Esophagus squamous epithelium (tissue), 5 donors: Measurements from ENCODE around the gene STARD7. TPM values are rescaled to one million over a fixed set of nuclear protein-coding genes. Genes with fewer than 3 reads are reported as not detected.

Experiments
- DNase-seq: peaks from one replicate; lab custom pipeline; 2025; lab: John Stamatoyannopoulos, UW
- H3K27ac ChIP-seq, 4 donors: fragments of 200-600 bp; sonication (generic); one replicate each; pipeline ENCODE4 v1.5.1; 2016 to 2019; ENCODE audit warnings: mild to moderate bottlenecking in 1 of 4
- H3K27me3 ChIP-seq, 4 donors: fragments of 200-600 bp; sonication (generic); 1 replicate in 3 of 4; 2 replicates in 1 of 4; pipeline versions ENCODE4 v1.5.1 to v1.6.0; 2017 to 2021; ENCODE audit warnings: antibody characterized with exemption in 1 of 4
- H3K36me3 ChIP-seq, 3 donors: fragments of 200-600 bp; sonication (generic); one replicate each; pipeline ENCODE4 v1.5.1; 2016 to 2019
- H3K4me1 ChIP-seq, 3 donors: fragments of 200-600 bp; sonication (generic); one replicate each; pipeline ENCODE4 v1.5.1; 2017 to 2019
- H3K4me3 ChIP-seq, 4 donors: fragments of 200-600 bp; sonication (generic); 1 replicate in 3 of 4; 2 replicates in 1 of 4; pipeline ENCODE4 v1.5.1; 2016 to 2019; ENCODE audit warnings: mild to moderate bottlenecking in 2 of 4, moderate library complexity in 1 of 4
- H3K9me3 ChIP-seq, 3 donors: fragments of 200-600 bp; sonication (generic); one replicate each; pipeline ENCODE4 v1.5.1; 2016 to 2019
- POLR2A ChIP-seq, 4 donors: fragments of 450-650 bp; IDR thresholded peaks; one replicate each; pipeline ENCODE4 v1.6.1; 2017; ENCODE audit warnings: antibody characterized with exemption in 4 of 4, mild to moderate bottlenecking in 4 of 4, moderate library complexity in 3 of 4
- WGBS, 2 donors: methylation state at CpG; one replicate each; pipeline ENCODE4 v1.1.5; 2018; 5-methylcytosine and 5-hydroxymethylcytosine counted together
- intact Hi-C: fragments of 100-400 bp; cut with DNase I; formaldehyde crosslinking; loops from one replicate; pipeline ENCODE4 v1.15.0; 2022
- total RNA-seq, 4 donors: library from RNA; depleted of rRNA; stranded (reverse); fragments of >200 nt; gene quantifications; one replicate each; pipeline ENCODE4 v1.1.0, GENCODE V29; 2016
- TF ChIP-seq, protein P1 (sequence below), 6 experiments: fragments of 450-650 bp in 4 of 6; fragments of 200-600 bp in 2 of 6; sonication (generic) in 2 of 6; IDR thresholded peaks; one replicate each; pipeline ENCODE4 v1.5.1; 2016 to 2019; ENCODE audit warnings: antibody characterized with exemption in 6 of 6, mild to moderate bottlenecking in 4 of 6, moderate library complexity in 4 of 6
- donor health status: DM: yes; HTN: yes; CAD: no.

STARD7 gene
- total RNA-seq, 4 donors from 2014 or later = 84.2 to 137 (median 111) TPM

DNA sequence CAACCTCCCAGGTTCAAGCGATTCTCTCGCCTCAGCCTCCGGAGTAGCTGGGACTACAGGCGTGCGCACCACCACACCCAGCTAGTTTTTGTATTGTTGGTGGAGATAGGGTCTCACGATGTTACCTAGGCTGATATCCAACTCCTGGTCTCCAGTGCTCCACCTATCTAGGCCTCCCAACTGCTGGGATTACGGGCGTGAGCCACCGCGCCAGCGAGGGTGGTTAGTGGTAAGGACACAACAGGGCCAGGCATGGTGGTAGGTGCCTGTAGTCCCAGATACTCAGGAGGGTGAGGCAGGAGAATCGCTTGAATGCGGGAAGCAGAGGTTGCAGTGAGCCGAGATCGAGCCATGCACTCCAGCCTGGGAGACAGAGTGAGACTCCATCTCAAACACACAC lies 36.8 kb downstream of the STARD7 start:
- TF ChIP-seq, protein P1, sequence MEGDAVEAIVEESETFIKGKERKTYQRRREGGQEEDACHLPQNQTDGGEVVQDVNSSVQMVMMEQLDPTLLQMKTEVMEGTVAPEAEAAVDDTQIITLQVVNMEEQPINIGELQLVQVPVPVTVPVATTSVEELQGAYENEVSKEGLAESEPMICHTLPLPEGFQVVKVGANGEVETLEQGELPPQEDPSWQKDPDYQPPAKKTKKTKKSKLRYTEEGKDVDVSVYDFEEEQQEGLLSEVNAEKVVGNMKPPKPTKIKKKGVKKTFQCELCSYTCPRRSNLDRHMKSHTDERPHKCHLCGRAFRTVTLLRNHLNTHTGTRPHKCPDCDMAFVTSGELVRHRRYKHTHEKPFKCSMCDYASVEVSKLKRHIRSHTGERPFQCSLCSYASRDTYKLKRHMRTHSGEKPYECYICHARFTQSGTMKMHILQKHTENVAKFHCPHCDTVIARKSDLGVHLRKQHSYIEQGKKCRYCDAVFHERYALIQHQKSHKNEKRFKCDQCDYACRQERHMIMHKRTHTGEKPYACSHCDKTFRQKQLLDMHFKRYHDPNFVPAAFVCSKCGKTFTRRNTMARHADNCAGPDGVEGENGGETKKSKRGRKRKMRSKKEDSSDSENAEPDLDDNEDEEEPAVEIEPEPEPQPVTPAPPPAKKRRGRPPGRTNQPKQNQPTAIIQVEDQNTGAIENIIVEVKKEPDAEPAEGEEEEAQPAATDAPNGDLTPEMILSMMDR (IDR thresholded peaks at IDR 0.05) = no peak
- no peak for TF ChIP-seq POLR2A (IDR thresholded peaks at IDR 0.05)
- H3K9me3 ChIP-seq = peaks cover 0 to 5% (median 0%) of the 10 kb centered on the region in 3 donors
- WGBS, 2 donors = 60 to 94% methylated on average over 2 to 4 of the region's 15 CpGs
- no peaks in the 10 kb centered on the region for H3K27me3 ChIP-seq
- no peak for DNase-seq
- H3K4me3 ChIP-seq = no peak overlapping the region
- no peaks in the 10 kb centered on the region for H3K36me3 ChIP-seq
- no peaks in the 10 kb centered on the region for H3K4me1 ChIP-seq
- intact Hi-C loops = no loop called here
- no peak overlapping the region for H3K27ac ChIP-seq

DNA sequence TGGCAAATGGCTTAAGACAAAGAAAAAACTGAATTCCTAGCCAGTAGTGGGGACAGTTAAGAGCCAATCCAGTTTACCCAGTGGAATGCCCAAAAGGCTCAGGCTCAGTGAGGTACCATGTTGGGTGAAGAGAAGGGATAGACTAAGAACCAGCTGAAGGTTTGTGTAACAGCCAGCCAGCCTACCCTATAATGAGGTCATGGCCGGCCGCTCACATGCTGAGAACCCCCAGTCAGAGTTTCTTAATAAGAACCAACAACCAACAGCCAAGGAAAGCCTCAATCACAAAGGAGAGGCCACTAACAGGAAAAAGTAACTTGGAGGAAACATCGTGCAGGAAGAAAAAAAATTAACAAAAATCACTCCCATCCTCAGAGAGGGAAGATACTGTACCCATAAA lies 38.0 kb downstream of the STARD7 start:
- TF ChIP-seq POLR2A (IDR thresholded peaks at IDR 0.05) = no peak
- TF ChIP-seq, protein P1 (IDR thresholded peaks at IDR 0.05) = no peak
- Histone ChIP-seq H3K9me3 (peaks cover 0 to 5% (median 0%) of the 10 kb centered on the region in 3 donors), H3K27ac (no peak overlapping the region), H3K4me3 (no peak overlapping the region), H3K4me1 (no peaks in the 10 kb centered on the region), H3K36me3 (no peaks in the 10 kb centered on the region), H3K27me3 (no peaks in the 10 kb centered on the region)
- intact Hi-C loops = no loop called here
- no peak for DNase-seq
- 95 to 100% methylated on average over 3 of the region's 3 CpGs for WGBS, 2 donors

DNA sequence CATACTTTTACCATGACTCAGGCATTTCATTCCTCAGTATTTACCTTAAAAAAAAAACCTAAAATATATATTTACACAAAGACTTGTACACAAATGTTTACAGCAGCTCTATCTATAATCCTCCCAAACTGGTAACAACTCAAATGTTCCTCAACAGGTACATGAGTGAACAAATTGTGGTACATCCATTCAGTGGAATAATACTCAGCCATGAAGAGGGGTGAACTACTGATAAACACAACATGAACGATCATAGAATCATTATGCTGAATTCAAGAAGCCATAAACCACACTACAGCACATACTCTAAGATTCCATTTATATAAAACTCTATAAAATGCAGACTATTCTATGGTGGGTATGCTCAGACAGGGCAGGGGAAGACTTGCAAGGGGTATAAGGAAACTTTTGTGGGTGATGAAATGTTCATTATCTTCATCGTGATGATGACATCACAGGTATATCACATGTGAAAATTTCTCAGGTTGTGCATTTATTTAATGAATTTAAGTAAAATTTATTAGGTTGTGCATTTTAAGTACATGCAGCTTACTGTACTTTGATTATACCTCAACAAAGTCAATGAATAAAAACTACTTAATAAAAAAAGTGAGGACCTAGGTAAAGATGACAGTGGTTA lies 38.6 kb downstream of the STARD7 start:
- H3K27me3 ChIP-seq = no peaks in the 10 kb centered on the region
- H3K4me1 ChIP-seq = no peaks in the 10 kb centered on the region
- intact Hi-C loops = no loop called here
- no peak overlapping the region for H3K4me3 ChIP-seq
- TF ChIP-seq, protein P1 (IDR thresholded peaks at IDR 0.05) = no peak
- TF ChIP-seq POLR2A (IDR thresholded peaks at IDR 0.05) = no peak
- DNase-seq = no peak
- H3K27ac ChIP-seq = no peak overlapping the region
- WGBS, 2 donors = 73 to 84% methylated on average over 2 of the region's 2 CpGs
- no peaks in the 10 kb centered on the region for H3K36me3 ChIP-seq
- peaks cover 0 to 5% (median 0%) of the 10 kb centered on the region in 3 donors for H3K9me3 ChIP-seq

DNA sequence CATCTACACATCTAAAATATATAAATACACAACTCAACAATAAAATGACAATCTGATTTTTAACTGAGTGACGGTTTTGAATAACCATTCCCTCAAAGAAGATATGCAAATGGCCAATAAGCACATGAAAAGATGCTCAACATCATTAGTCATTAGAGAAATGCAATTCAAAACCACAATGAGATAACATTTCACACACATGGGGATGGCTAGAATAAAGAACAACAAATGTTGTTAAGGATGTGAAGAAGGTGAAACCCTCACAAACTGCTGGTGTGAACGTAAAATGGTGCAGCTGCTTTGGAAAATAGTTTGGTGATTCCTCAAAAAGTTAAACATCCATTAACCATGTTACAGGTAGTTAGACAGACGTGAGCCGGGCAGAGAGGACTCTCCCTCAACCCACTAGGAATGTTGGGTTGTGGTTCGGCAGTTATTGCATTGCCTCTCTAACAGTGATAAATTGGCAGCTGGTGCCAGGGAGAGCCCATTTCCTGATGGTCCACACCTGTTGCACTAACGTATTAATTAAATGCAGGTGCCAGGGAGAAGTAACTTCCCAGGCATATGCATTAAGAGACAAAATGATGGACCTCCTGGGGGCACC lies 41.1 kb downstream of the STARD7 start:
- TF ChIP-seq, protein P1 (IDR thresholded peaks at IDR 0.05) = no peak
- TF ChIP-seq POLR2A (IDR thresholded peaks at IDR 0.05) = no peak
- no peak for DNase-seq
- Histone ChIP-seq H3K27ac (no peak overlapping the region), H3K4me1 (no peaks in the 10 kb centered on the region), H3K27me3 (no peaks in the 10 kb centered on the region), H3K4me3 (no peak overlapping the region), H3K9me3 (peaks cover 0 to 5% (median 0%) of the 10 kb centered on the region in 3 donors), H3K36me3 (no peaks in the 10 kb centered on the region)
- WGBS, 2 donors = 62 to 63% methylated on average over 6 of the region's 6 CpGs
- intact Hi-C loops = no loop called here

DNA sequence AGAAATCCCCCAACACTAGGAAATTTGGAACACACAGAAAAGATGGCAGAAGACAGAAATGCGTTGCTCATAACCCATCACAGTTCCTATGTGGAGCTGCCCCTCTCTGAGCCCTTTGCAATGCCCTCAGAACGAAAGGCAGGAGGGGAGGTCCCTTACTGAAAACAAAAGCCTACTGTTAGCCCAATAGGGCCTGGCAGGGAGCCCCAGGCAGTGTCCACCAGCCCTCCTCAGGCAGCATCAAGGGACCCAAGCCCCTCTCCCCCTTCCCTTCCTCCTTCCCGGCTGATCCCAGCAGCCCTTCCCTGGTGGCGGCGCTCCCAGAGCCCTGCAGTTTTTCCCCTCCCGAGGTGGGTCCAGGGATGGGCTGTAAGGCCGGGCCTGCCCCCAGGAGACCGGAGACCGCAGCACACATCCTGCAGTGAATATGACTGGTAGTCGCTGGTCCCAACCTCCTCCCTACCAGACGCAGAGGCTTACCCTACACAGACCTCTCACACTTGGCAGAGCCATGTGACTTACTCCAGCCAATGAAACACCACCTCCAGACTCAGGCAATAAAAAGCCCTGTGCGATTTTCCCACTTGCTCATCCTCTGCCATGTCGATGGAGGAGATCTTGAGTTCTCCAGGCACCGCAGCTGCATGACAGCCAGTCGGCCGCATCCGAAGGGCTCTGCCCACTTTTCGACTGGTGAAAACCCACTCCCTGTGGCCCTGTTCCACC lies 44.0 kb downstream of the STARD7 start:
- Histone ChIP-seq H3K9me3 (peaks cover 0 to 1% (median 0%) of the 10 kb centered on the region in 3 donors), H3K4me3 (peak overlapping the region in 1 of 4 donors; percentile 10), H3K4me1 (peaks cover 0 to 6% (median 0%) of the 10 kb centered on the region in 3 donors), H3K36me3 (no peaks in the 10 kb centered on the region), H3K27ac (peak overlapping the region in 3 of 4 donors; percentile 20 to 58 (median 44)), H3K27me3 (no peaks in the 10 kb centered on the region)
- WGBS, 2 donors = 53 to 84% methylated on average over 11 to 12 of the region's 18 CpGs
- TF ChIP-seq, protein P1 (IDR thresholded peaks at IDR 0.05) = no peak
- TF ChIP-seq POLR2A (IDR thresholded peaks at IDR 0.05) = peak in 1 of 4 donors; percentile 41
- DNase-seq = no peak
- intact Hi-C loops = no loop called here
